GM12873 (cell line): ENCODE data around the gene SNX24.

ENCODE experiments used
- TF ChIP-seq, protein P1 (sequence below): IDR thresholded peaks from 2 replicates; pipeline ENCODE4 v1.5.1; 2012; ENCODE audit warnings: low read depth, mild to moderate bottlenecking, moderate library complexity, low read length, control low read depth; ENCODE audit not compliant: insufficient read depth; ENCODE audit errors: missing control alignments

SNX24 gene

DNA sequence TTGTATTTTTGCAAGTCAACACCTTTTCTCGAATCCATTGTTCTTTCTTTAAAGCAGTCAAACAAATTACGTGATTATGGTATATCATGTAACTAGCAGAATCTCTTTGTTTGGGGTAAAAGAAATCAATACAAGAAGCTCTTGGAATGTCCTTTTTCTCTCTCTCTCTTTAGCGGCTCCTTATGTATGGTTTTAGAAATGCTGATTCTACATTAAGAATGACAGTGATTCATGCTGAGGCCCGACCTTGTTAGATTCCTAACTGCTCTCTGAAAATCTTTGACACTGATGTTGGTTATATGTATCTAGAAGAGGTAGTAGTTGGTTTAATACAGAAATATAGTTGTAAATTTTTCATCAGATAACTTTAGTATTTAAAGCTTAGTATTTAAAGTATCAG, 76.4 kb downstream of the SNX24 start:
- TF ChIP-seq, protein P1, sequence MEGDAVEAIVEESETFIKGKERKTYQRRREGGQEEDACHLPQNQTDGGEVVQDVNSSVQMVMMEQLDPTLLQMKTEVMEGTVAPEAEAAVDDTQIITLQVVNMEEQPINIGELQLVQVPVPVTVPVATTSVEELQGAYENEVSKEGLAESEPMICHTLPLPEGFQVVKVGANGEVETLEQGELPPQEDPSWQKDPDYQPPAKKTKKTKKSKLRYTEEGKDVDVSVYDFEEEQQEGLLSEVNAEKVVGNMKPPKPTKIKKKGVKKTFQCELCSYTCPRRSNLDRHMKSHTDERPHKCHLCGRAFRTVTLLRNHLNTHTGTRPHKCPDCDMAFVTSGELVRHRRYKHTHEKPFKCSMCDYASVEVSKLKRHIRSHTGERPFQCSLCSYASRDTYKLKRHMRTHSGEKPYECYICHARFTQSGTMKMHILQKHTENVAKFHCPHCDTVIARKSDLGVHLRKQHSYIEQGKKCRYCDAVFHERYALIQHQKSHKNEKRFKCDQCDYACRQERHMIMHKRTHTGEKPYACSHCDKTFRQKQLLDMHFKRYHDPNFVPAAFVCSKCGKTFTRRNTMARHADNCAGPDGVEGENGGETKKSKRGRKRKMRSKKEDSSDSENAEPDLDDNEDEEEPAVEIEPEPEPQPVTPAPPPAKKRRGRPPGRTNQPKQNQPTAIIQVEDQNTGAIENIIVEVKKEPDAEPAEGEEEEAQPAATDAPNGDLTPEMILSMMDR = no peak

DNA sequence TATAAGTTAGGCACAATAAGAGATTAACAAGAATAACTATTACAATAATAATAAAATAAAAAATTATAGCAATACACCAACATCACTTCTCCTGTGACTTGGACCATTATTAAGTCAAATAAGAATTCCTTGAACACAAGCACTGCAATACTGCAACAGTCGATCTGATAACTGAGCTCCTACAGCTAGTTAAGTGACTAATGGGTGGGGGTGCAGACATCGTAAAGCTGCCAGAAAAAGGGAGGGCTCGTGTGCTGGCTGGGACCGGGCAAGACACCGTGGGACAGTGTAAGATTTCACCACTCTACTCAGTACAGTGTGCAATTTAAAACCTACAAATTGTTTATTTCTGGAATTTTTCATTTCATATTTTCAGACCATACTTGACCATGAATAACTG, 78.8 kb downstream of the SNX24 start:
- TF ChIP-seq, protein P1 = no peak

DNA sequence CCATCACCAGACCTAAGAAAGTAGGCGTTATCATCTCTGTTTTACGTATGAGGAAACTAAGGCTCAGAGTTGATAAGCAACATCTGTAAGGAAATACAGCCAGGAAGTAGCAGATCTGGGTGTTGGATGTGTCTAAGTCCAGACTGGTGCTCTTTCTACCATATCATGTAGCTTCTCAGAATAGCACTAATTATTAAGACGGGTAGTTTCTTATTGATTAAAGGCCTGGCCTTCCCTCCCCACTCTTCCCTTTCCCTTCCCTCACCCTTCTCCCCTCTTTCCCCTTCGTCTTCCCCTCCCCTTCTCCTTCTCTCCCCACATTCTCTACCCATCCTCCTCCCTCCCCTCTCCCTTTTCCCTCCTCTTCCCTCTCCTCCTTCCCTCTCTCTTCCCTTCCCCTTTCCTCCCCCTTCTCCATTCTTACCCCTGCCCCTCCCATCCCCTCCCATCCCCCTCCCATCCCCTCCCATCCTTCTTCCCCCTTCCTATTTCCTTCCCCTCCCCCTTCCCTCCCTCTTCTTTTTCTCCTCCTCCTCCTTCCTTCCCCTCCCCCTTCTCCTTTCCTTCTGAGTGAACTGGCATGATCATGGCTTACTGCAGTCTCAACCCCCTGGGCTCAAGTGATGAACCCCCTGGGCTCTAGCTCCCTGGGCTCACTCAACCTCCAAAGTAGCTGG, 79.4 kb downstream of the SNX24 start:
- TF ChIP-seq, protein P1 = no peak

DNA sequence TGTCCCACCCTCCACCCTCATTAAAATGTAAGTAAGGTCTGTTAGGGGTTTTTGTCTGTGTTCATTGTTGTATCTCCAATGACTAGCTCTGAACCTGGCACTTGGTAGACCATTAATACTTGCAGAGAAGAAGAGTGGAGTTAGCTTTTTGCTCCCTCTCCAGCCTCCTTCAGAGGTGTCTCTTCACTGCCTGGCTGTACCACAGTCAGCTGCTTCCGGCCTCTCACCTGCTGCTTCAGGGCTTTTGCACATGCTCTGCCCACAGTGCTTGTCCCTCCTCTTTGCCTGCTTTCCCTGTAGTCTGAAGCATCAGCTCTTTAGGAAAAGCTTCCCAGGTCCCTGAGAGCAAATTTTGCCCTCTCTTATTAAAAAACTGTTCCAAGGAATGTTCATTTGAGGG, 83.6 kb downstream of the SNX24 start:
- TF ChIP-seq, protein P1 = no peak

DNA sequence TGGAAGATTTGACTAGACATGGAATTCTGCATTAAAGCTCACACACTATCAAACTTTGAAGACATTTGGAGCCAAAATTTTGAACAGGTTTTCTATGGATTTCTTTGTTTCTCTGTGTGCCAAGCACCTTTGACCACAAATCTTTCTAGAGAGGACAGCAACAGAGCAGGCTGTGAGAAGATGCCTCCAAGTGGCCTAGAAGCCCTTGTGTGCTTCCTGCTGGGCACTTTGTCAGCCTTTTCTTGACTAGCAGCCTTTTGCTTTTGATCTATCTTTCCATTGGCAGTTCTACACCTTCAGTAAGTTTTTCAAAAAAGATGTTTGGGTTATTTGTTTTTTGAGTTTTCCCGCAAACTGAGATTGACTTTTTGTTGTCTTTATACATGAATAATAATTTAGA, 84.6 kb downstream of the SNX24 start:
- TF ChIP-seq, protein P1 = no peak

DNA sequence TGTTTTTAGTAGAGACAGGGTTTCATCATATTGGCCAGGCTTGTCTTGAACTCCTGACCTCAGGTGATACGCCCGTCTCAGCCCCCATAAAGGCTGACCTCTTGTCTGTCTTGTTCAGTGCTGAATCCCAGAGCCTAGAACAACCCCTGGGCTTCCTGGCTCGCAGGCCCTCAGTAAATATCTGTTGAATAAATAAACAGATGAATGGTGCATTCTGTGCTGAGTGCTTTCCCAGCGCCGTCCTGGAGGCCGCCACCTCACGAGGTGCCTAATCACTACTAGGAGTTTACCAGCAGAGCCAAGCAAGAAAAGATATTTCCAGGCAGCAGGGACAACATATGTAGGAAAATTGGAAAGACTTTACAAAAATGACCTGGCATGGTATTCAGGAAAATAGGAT, 88.5 kb downstream of the SNX24 start:
- TF ChIP-seq, protein P1 = no peak

DNA sequence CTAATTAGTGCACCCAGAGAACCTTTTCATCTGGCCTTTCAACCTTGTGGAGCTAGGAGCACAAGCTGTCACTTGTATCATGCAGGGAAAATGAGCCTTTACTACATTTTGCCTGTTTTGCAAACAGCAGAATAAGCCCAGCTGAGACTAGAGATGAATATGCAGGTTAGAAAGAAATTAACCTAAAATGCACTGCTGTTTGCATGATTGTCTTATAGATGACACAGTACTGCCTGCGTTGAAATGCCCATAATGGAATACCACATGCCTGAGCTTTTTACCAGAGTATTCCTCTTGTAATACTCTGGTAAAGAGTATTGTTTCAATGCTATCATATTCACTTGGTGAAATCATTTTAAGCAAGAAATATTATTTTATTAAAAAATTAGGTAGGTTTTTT, 90.7 kb downstream of the SNX24 start:
- TF ChIP-seq, protein P1 = no peak
